ENCODE measurements around the gene RPS27L.

Gene RPS27L

DNA sequence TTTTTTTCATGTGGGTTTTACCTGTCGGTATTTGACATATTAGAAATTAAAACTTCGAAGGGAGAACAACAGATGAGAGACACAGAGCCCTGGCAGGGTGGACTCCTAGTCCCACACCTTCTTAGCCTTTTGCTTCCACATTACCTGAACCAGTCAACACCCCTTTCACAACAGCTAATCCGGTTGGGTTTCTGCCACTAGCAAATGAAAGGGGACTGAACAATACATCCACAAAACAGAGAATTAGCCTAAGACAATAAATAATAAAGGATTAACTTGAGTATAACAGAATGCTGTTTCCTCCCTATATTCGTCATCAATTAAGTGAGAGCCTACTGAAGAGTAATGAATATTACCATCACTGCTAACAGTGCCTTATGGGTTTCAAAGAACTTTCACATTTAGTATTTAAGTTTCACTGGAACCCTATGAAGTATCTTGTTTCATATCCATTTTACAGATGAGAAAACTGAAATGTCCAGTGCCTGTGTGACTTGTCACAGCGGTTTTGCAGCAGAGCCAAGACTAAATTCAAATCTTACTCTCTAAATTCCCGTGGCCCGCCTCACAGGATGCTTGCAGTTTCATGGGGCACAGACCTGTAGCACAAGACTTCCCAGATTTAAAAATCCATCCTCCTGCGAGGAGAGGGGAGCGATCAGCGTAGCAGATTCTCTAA is 31.1 kb upstream of the RPS27L start:
- no peak for DNase-seq (ENCODE audit: low read depth in 1 of 2, low spot score in 1 of 2)

DNA sequence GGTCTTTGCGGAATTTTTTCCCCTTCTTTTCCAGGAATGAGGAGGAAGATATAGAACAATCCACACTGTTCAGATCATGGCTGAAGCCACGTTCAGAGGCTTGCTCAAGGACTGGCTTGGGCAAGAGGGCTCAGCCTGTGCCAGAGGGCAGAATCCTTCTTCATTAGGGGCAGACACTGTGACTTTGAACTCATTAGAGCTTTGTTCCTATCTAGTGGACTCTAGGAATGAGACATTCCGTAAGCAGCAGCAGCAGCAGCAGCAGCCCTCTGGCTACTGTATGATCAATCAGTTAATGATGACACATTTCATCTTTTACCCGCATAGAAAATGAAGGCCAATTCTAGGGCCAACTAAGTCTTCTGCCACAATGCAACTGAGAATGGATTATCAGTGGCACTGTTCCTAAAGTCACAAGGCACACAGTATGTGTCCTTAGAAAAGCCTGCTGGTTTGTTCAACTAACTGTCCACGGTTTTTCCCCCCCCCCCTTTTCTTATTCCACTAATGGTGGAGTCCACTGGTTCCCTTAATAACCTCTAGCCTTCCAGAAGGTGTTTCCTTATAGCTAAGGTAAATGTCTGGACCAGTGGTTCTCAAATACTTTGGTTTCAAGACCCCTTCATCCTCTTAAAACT is 30.4 kb upstream of the RPS27L start:
- DNase-seq (ENCODE audit: low read depth in 1 of 2, low spot score in 1 of 2), result no peak

DNA sequence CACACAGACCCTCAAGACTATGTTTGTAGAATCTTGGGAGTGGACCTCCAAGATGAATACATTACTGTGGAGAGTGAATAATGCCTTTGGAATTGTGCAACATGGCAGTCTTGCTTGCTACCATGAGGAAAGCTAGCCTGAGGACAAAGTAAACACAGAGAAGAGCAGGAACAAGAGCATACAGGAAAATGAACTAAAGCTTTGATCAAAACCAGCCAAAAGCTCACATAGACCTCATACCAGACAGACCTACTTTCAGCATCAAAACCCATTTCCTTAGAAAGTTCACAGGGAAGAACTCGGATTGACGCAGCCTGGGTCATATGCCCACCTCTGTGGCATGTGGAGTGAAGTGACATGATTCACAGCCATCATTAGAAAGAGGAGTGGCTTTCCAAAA is 28.8 kb upstream of the RPS27L start:
- DNase-seq (ENCODE audit: low read depth in 1 of 2, low spot score in 1 of 2), result no peak

DNA sequence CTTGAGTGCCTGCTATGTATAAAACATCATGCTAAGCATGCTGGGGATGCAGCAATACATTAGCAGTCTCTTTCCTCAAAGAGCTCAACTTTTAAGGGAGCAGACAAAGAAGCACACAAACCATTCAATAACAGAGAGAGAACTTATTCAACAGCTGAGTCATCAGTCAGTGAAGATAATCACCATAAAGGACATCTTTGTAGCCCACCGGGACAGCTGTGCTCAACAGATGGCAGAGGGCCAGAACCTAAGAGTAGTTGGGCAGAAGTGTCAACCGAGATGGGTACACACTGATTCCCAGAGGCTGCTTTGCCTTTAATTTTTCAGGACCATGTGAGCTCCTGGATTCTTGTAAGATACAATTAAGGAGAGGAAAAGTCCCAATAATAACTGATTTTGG is 27.9 kb upstream of the RPS27L start:
- no peak for DNase-seq (ENCODE audit: low read depth in 1 of 2, low spot score in 1 of 2)

DNA sequence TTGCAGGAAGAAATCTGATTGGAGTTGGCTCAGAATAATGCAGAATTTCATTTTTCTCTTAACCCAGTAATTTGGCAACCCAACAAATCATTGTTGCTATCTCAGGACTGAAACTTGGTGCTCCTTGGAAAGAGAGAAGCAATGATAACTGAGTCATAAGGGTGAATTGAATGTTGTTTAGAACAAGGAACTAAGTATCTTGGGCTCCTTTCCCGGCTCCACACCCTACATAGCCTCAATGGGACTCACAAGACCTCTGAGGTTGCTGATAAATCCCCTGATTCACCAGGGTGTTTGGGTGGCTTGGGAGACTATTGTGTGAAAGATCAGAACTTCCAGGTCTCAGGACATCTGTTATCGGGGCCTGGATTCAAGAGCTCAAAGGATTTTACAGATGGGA is 24.4 kb upstream of the RPS27L start:
- DNase-seq (ENCODE audit: low read depth in 1 of 2, low spot score in 1 of 2), result no peak

DNA sequence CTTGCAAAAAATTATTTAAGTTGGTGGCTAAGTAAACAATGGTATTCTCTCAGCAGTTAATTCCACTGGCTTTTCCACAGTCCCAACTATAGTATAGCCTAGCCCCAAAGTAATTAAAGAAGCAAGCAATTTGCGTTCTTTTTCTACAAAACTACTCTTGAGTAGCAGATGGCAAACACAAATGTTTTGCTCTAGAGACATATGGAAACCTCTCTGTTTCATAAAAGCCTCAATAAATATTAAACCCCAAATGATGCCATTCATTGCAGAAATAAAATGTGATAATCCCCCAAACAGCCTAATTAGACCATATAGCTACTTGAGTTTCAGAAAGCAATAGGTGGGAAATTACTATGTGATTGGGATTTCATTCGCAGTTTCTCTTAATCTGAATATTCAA is 23.5 kb upstream of the RPS27L start:
- DNase-seq (ENCODE audit: low read depth in 1 of 2, low spot score in 1 of 2), result no peak

DNA sequence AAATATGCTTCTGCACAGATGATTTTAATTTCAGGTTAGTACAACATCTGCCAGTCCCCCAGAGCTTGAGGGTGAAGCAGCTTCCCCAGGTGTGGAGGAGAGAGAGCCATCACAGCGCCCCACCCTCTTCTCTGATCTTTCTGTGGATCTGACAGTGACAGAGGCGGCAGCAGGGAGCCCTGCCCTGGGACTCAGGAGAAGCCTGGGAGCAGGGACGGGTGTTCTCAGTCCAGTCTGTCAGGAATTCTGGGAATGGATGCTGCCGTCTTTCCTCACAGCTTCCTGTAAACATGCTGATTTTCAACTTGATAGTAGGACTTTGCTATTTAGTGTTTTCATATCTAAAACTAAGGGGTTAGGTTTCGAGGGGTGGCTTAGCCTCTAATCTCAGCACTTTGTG is 20.8 kb upstream of the RPS27L start:
- no peak for DNase-seq (ENCODE audit: low read depth in 1 of 2, low spot score in 1 of 2)

DNA sequence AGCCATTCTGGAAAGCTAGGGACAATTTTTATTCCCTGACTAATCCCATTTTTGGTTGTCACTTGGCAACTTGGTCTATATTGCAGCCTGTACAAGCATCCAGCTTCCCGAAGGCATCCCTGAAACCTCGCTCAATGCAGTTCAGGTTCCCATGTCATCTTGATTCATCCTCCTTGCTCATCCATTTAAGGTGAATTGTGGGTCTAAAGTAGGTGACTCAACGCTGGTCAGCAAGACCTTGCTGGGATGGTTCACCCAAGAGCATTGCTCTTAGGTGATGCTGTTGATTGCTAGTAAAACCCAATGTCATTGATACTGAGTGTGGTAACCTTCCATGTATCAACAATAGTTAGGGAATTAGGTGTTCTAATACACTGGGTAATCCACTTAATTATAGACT is 19.0 kb upstream of the RPS27L start:
- no peak for DNase-seq (ENCODE audit: low read depth in 1 of 2, low spot score in 1 of 2)

DNA sequence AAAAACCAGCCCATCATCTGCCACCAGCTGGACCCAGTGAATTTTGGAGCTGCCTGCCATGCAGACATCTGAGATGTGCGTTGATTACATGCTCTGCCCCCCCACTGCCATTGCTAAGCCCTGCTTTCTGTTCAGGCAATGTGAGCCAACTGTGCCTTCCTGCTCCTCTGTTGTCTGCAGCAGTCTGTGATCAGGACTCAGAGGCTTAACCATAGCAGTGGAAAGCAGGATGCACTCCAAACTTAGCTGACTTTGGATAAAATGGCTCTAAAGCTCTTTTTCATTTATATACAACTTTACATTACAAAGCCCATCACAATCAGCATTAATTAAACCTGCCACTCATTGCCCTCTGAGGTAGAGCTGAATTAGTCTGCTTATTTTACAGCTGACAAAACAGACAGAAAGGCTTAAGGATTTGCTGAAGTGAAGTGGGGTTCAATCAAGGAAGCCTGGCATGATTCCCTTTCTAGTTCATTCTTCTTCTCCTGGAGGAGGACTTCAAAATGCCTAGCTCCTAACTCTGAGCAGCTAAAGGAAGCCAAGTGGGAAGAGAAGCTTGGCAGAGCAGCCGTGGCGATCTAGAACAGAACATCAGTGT is 15.7 kb upstream of the RPS27L start:
- no peak for DNase-seq (ENCODE audit: low read depth in 1 of 2, low spot score in 1 of 2)

DNA sequence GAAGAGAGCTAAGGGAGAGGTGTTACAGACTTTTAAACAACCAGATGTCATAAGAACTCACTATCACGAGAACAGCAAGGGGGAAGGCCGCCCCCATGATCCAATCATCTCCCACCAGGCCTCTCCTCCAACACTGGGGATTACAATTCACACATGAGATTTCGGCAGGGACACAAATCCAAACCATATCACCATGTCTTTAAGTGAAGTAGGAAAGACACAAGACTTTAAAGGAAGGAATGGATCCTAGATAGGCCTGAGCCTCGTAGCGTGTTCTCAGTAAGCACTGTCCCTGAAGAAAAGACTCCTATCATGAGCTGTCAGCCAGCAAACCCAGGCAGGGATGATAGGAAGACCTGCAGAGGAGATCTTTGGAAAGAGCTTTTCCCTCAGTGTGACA is 15.1 kb upstream of the RPS27L start:
- no peak for DNase-seq (ENCODE audit: low read depth in 1 of 2, low spot score in 1 of 2)

DNA sequence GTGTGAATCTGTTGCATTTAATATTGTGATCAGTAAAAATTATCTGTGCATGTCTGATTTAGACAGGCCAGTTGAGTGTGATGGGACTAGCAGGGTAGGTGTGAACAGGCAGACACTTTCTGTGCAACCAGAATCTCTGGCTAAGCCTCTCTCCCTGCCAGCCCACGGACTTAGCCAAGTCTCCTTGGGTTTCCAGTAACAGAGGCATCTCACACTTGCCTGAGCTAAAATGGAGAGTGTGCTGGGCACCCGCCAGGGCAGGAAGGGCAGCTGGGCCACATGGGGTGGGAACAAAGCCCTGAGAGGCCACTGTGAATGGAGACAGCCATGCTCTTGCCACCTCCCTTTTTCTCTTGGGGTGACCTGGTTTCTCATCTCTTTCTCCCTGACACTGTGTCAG is 12.5 kb upstream of the RPS27L start:
- no peak for DNase-seq (ENCODE audit: low read depth in 1 of 2, low spot score in 1 of 2)

DNA sequence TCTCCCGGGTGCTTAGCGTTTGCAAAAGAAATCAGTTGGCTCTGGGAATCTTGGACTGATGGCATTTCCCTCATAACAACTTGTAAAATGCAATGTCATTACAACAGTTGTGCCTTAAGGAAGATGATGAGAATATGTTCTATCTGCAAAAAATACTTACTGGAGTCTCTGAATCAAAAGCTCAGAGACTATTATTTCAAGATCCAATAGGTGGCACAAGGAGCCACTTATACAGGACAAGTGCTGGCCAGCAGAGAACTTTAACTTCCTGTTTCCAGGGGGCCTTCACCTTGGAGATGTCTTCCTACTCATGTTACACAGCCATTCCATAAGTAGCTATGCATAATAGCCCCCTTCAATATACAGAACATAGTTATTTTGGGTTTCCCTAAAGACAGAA is 8.9 kb upstream of the RPS27L start:
- no peak for DNase-seq (ENCODE audit: low read depth in 1 of 2, low spot score in 1 of 2)

DNA sequence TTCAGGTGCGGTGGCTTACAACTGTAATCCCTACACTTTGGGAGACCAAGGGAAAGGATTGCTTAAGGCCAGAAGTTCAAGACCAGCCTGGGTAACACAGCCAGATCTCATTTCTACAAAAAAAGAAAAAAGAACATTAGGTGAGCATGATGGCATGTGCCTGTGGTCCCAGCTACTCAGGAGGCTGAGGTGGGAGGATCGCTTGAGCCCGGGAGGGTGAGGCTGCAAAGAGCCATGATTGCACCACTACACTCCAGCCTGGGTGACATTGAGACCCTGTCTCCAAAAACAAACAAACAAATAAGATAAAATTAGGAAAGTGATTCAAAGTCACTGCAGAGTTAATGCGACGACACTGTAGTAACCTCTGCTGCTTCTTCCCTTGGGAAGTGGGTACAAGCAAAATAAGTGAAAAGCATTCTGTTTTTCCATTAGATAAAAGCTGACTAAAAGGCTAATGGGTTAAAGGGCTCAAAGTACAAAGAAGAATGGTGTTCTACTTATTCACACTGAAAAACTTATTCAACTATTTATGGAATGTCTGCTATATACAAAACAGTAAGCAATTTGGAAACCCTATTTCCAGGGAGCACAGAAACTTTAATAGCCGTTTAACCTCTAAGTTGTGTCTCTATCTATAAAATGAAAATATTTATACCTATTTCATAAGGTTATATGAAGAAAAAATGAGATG is 8.0 kb upstream of the RPS27L start:
- no peak for DNase-seq (ENCODE audit: low read depth in 1 of 2, low spot score in 1 of 2)

DNA sequence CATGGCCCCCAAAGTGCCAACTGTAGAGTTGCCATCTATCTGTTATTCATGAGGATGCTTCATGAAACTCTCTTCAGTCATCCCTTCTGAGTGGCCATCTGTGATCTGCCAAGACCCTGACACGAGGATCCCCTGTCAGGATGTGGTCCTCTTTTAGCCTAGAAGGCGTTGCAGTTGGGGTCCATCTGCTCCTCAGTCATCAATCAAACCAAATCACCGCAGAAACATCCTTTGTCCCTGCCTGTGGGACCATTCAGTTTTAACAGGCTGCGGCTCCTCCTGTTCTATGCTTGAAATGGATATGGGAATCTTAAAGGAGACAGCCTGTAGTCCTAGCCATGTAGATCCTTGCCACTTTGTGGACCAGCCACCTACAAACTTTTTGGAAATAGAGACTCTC is 5.9 kb upstream of the RPS27L start:
- DNase-seq (ENCODE audit: low read depth in 1 of 2, low spot score in 1 of 2), result no peak

DNA sequence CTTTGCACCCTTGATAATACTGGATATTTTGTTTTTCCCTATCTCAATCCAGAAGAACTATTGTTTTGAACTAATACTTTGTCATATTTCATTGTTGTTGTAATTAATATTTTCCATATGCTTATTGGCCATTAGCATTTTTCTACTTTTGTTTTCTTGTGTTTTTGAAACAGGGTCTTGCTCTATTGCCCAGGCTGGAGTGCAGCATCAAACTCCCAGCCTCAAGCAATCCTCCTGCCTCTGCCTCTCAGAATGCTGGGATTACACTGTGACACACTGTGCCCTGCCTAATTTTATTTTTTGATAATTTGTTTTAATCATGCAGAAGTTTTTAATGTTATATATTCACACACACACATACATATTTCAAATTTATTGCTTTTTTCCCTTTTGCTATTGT is 3.4 kb upstream of the RPS27L start:
- DNase-seq (ENCODE audit: low read depth in 1 of 2, low spot score in 1 of 2), result no peak

DNA sequence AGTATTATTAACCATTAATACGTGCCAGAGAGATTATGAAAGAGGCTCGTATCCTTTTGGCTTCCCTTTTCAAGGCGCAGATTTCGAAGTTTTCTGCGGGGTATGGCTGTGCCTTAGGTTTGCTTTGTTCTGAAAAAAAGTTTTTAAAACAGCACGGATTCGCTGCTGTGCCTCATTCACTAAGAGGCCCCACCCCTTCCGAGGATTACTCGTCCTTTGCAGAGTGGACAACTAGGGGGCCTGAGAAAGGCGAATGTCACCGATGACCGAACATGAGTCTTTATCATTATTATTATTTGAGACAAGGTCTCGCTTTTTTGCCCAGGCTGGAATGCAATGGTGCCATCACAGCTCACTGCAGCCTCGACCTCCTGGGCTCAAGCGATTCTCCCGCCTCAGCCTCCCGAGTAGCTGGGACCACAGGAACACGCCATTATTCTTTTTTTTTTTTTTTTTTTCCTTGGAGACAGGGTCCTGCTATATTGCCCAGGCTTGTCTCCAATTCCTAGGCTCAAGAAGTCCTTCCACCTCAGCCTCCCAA is 684 bp upstream of the RPS27L start:
- DNase-seq (ENCODE audit: low read depth in 1 of 2, low spot score in 1 of 2), result no peak

DNA sequence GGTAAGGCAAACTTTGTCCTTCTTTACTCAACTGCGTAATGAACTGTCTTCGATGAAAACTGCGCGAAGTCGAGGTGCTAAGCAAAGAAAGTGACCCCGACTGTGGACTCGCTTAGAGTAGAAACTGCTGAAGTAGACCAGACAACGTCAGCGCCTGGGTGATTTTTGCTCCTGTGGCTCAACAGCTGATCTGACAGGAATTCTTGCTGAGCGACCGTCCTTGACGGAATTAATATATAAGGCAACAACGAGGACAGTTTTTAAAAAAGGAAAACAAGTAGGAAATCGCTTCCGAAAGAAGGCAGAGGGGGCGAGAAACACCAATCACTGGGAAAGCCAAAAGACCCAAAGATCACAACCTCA is 541 bp downstream of the RPS27L start:
- no peak for DNase-seq (ENCODE audit: low read depth in 1 of 2, low spot score in 1 of 2)

DNA sequence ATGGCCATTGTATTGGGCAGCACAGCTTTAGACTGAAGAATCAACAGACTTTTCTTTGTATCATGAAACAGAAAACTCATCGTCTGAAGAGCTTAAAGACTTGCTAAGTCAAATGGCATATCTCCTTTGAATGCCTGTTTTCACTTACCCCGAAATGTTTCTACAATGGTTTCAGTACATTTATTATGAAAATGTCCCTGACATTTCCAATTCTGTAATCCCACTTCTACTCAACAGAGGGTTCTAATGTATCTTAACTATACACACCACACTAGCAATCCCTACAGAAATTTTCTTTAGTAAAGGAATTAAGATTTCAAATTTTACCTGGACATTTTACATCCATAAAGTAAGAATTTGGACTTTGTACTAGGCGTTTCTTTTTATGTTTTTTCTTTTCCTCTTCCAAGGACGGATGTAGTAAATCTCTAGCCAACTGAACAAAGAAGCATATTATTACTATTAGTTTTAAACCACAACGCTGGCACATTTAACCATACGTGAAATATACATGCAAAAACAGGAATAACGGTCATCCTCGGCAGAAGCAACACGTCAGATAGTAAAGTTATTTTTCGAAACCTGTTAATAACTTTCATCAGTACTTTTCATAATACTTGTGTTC is 1.1 kb downstream of the RPS27L start:
- no peak for DNase-seq (ENCODE audit: low read depth in 1 of 2, low spot score in 1 of 2)

DNA sequence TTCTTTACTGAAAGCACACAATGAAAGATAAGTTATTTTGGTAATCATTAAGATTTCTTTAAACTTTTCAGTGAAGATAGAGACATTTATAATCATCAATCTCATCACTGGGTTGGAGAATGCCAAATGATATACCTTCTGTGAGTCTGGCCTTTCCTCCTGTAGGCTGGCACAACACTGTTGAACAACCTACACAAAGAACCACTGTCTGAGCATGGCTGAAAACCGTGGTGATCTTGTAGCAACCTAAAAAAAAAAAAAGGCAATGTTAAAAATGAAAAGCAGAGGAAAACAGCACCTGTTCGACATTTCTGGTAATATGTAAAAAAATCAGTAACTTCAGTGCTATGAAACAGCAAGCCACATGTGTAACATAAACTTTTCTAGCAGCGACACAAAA is 1.8 kb downstream of the RPS27L start:
- no peak for DNase-seq (ENCODE audit: low read depth in 1 of 2, low spot score in 1 of 2)

DNA sequence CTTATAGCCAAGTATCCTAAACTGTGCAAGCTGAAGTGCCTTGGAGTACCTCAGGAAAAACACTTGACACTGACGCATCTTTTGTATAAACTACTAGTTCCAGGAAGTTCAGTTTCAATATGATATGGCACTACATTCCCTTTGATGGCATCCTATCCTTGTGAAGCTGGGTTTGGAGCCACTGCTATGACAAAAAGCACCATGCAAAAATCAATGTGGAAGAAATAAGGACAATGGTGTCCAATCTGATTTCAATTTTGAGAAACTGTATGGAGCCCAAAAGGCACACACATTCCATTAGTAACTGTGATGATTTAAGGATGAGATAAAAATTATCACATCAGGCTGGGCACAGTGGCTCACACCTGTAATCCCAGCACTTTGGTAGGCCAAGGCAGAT is 5.6 kb downstream of the RPS27L start:
- no peak for DNase-seq (ENCODE audit: low read depth in 1 of 2, low spot score in 1 of 2)

DNA sequence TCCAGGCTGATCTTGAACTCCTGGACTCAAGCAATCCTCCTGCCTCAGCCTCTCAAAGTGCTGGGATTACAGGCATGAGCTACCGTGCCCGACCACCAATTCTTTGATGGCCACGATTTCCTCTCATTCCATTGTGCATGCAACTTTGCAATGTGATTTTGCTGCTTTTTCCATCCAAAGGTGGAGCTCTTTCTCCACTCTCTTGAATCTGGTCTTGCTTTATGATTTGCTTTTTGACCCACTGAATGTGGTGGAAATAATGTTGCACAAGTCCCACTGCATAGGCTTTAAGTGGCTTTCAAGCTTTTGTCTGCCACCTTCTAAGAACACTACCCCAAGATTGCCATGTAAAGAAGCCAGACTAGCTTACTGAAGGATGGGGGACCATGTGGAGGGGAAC is 10.6 kb downstream of the RPS27L start:
- no peak for DNase-seq (ENCODE audit: low read depth in 1 of 2, low spot score in 1 of 2)

DNA sequence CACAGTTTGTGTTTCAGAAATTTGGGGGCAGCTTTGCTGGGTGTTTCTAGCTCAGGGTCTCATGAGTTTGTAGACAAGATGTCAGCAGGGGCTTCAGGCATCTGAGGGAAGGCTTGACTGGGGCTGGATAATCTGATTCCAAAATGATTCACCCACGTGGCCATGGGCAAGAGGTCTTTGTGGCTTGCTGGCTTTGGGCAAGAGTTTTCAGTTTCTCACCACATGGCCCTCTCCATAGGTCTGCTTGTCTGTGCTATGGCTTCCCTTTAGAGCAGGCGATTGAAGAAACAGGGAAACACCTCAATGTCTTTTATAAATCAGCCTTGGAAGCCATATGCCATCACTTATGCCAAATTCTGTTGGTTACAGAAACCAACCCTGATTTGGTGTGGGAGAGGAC is 11.9 kb downstream of the RPS27L start:
- no peak for DNase-seq (ENCODE audit: low read depth in 1 of 2, low spot score in 1 of 2)

All from activated CD4-positive, alpha-beta T cell treated with anti-CD3 and anti-CD28 coated beads, Interleukin-2, amount 50 U/mL, for 24 hours (primary cell).